Measurements from ENCODE around the gene BMS1.

DNA sequence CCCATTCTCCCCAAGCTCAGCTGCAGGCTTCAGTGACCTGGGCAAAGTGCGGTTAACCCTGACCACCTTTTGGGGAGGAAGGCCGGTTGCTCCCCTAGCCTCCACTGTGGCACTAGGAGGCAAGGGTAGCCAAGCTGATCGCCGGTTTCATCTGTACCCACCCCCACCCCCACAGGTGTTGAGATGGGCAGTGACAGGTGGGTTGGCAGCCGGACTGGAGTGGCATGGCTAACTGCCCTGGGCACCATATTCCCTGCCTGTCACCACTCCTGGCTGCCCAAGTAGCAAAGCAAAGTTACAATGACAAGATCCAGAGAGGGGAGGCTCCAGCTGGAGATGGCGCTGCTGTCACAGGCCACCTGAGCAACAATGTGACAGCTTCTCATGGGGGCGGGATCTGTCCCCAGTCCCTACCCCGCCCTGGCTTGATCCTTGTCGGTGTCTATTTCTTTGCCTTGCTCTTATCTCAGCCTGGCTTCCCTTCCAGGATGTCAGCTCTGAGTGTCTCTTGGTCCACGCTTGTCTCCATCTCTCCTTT is 27.0 kb upstream of the BMS1 start:
- no peak for TF ChIP-seq POLR2A (IDR thresholded peaks at IDR 0.05)
- no peak for TF ChIP-seq CTCF (IDR thresholded peaks at IDR 0.05 in 8 of 11, conservative IDR thresholded peaks at IDR 0.05 in 3 of 11)
